ENCODE data around the gene CEBPB.
"Not testable (repeated sequence)": the region's sequence is repeated elsewhere in the genome, so short reads cannot be mapped to it uniquely, and the experiment has no call there.

CEBPB gene

DNA sequence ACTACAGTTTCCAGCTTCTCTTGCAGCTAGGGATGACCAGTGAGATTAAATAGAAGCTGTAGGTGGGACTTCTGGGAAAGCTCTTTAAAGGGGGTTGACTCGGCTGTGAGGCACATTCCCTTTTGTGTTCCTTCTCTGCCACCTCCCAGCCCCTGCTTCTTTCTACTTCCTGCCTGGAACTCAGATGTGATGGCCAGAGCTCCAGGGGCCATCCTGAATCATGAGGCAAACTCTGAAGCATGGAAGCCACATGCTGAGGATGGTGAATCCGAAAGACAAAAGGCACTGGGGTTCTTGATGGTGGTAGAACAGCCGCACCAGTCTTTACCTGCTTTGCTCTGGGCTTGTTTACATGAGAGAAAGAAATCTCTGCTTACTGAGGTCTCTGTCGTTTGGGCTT lies 9.1 kb downstream of the CEBPB start:
- H3K27me3 ChIP-seq (ENCODE audit: control insufficient read depth in 1 of 2, insufficient read depth in 2 of 2, low read length in 2 of 2), result no peaks in the 10 kb centered on the region
- H3K4me1 ChIP-seq (ENCODE audit: control insufficient read depth in 1 of 2, insufficient read depth in 2 of 2, low read length in 2 of 2), result peaks cover 1 to 3% of the 10 kb centered on the region in 2 donors
- no peaks in the 10 kb centered on the region for H3K36me3 ChIP-seq (ENCODE audit: control insufficient read depth in 1 of 2, insufficient read depth in 2 of 2, low read length in 2 of 2)
- no peak overlapping the region for H3K27ac ChIP-seq (ENCODE audit: low read depth, low read length)
- no peaks in the 10 kb centered on the region for H3K9me3 ChIP-seq (ENCODE audit: control insufficient read depth in 1 of 2, low read length in 2 of 2)
- H3K9ac ChIP-seq (ENCODE audit: low read depth in 1 of 2, low read length in 2 of 2), result no peak overlapping the region
- no peak overlapping the region for H3K4me3 ChIP-seq (ENCODE audit: low read depth in 1 of 2, low read length in 2 of 2)

DNA sequence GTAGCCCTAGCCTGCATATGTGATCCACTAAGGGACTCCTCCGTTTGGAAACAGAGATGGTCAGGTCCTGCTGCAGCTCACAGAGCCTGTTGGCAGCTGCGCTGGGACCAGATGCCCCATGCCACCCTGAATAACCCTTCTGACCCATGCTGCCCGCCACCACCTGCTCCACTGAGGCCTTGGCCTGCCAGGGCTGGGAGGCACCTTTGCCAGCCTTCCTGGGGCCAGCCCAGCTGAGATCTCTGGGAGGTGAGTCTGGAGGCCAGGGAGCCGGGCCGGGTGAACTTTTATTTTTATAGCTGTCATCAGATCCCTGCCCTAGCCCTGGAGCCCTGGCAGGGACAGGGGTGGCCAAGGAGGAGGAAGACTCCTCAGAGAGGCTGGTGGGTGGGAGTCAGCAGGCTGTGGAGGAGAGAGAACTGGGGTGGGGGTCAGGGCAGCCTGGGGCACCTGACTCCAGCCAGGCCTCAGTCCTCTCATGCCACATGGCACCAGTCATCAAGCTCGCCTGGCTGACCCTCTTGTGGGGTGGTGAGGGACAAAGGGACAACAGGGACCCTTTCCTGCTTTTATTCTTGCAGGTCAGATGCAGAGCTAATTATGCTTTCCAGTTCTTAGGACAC lies 10.0 kb downstream of the CEBPB start:
- Histone ChIP-seq H3K4me1 (ENCODE audit: control insufficient read depth in 1 of 2, insufficient read depth in 2 of 2, low read length in 2 of 2) (no peaks in the 10 kb centered on the region), H3K27me3 (ENCODE audit: control insufficient read depth in 1 of 2, insufficient read depth in 2 of 2, low read length in 2 of 2) (no peaks in the 10 kb centered on the region), H3K4me3 (ENCODE audit: low read depth in 1 of 2, low read length in 2 of 2) (no peak overlapping the region), H3K27ac (ENCODE audit: low read depth, low read length) (no peak overlapping the region), H3K36me3 (ENCODE audit: control insufficient read depth in 1 of 2, insufficient read depth in 2 of 2, low read length in 2 of 2) (no peaks in the 10 kb centered on the region), H3K9ac (ENCODE audit: low read depth in 1 of 2, low read length in 2 of 2) (no peak overlapping the region), H3K9me3 (ENCODE audit: control insufficient read depth in 1 of 2, low read length in 2 of 2) (no peaks in the 10 kb centered on the region)

DNA sequence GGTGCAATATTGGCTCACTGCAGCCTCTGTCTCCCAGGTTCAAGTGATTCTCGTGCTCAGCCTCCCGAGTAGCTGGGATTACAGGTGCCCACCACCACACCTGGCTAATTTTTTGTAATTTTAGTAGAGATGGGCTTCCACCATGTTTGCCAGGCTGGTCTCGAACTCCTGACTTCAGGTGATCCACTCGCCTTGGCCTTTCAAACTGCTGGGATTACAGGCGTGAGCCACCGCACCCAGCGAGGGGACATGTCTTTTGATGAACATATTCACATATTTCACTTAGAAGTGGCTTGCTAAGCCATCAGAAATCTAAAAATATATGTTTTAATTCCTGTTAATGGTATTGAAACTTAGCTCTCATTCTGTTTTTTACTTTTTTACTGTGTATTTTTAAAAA lies 11.1 kb downstream of the CEBPB start:
- not testable (repeated sequence) for H3K36me3 ChIP-seq (ENCODE audit: control insufficient read depth in 1 of 2, insufficient read depth in 2 of 2, low read length in 2 of 2); H3K27ac ChIP-seq (ENCODE audit: low read depth, low read length); H3K4me1 ChIP-seq (ENCODE audit: control insufficient read depth in 1 of 2, insufficient read depth in 2 of 2, low read length in 2 of 2); H3K4me3 ChIP-seq (ENCODE audit: low read depth in 1 of 2, low read length in 2 of 2); H3K27me3 ChIP-seq (ENCODE audit: control insufficient read depth in 1 of 2, insufficient read depth in 2 of 2, low read length in 2 of 2); H3K9ac ChIP-seq (ENCODE audit: low read depth in 1 of 2, low read length in 2 of 2); H3K9me3 ChIP-seq (ENCODE audit: control insufficient read depth in 1 of 2, low read length in 2 of 2)

DNA sequence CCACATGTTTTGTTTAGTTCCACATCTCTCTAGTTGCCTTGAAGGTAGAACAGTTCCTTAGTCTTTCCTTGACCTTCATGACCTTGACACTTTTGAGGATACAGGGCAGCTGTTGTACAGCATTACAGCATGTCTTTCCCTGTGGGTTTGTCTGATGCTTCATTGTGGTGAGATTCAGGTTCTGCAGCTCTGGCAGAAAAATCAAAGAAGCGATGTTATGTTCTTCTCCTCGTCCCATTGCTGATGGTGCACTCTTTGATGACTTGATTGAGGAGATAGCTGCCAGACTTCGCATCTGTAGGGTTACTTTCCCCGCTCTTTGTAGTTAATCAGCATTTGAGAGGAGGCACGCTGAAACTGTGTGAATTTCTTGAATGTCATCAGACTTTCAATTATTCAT lies 12.0 kb downstream of the CEBPB start:
- H3K9ac ChIP-seq (ENCODE audit: low read depth in 1 of 2, low read length in 2 of 2), result no peak overlapping the region
- no peak overlapping the region for H3K4me3 ChIP-seq (ENCODE audit: low read depth in 1 of 2, low read length in 2 of 2)
- no peaks in the 10 kb centered on the region for H3K27me3 ChIP-seq (ENCODE audit: control insufficient read depth in 1 of 2, insufficient read depth in 2 of 2, low read length in 2 of 2)
- H3K4me1 ChIP-seq (ENCODE audit: control insufficient read depth in 1 of 2, insufficient read depth in 2 of 2, low read length in 2 of 2), result no peaks in the 10 kb centered on the region
- H3K36me3 ChIP-seq (ENCODE audit: control insufficient read depth in 1 of 2, insufficient read depth in 2 of 2, low read length in 2 of 2), result no peaks in the 10 kb centered on the region
- no peak overlapping the region for H3K27ac ChIP-seq (ENCODE audit: low read depth, low read length)
- H3K9me3 ChIP-seq (ENCODE audit: control insufficient read depth in 1 of 2, low read length in 2 of 2), result no peaks in the 10 kb centered on the region

DNA sequence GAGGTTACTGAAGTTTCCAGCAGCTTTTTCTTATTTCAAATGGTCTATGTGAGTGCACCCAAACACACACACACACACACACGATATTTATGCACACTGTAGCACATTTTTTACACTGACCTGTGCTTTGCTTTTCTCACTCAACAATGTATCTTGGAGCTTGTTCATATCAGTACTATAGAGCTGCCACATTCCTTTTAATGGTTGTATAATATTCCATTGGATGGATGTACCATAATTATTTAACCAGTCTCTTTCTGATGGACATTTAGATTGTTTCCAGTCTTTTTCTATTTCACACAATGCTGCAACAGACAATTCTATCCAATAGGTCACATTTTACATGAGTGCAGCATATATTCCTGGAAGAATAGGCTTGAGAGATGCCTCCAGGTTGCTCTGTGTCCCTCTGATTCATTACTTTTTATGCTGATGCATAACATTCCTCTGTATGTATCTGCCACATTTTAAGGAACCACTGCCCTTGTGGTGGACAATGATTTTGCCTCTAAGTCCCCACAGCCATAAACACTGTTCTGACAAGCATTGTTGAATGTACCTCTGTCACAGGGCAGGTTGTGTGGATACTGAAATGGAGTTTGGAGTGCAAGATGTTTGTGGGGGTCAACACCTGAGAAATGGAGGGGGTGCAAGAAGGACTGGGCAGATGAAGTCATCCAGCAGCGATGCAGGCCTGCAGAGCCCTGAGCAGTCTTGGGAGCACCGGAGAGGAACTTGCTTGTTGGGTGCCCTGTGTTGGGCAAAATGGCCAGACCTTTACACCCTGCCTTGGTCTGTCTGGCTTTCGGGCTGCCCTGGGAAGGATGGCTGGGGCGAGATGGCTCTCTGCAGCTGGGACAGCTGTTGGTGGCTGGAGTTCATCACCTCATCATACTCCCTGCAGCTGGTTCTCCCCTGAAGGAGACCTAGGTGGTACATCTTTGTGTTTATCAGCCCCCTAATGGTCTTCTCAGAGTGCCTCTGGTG lies 13.6 kb downstream of the CEBPB start:
- Histone ChIP-seq H3K4me3 (ENCODE audit: low read depth in 1 of 2, low read length in 2 of 2) (no peak overlapping the region), H3K27me3 (ENCODE audit: control insufficient read depth in 1 of 2, insufficient read depth in 2 of 2, low read length in 2 of 2) (no peaks in the 10 kb centered on the region), H3K9ac (ENCODE audit: low read depth in 1 of 2, low read length in 2 of 2) (no peak overlapping the region), H3K36me3 (ENCODE audit: control insufficient read depth in 1 of 2, insufficient read depth in 2 of 2, low read length in 2 of 2) (no peaks in the 10 kb centered on the region), H3K9me3 (ENCODE audit: control insufficient read depth in 1 of 2, low read length in 2 of 2) (no peaks in the 10 kb centered on the region), H3K4me1 (ENCODE audit: control insufficient read depth in 1 of 2, insufficient read depth in 2 of 2, low read length in 2 of 2) (no peaks in the 10 kb centered on the region), H3K27ac (ENCODE audit: low read depth, low read length) (no peak overlapping the region)

DNA sequence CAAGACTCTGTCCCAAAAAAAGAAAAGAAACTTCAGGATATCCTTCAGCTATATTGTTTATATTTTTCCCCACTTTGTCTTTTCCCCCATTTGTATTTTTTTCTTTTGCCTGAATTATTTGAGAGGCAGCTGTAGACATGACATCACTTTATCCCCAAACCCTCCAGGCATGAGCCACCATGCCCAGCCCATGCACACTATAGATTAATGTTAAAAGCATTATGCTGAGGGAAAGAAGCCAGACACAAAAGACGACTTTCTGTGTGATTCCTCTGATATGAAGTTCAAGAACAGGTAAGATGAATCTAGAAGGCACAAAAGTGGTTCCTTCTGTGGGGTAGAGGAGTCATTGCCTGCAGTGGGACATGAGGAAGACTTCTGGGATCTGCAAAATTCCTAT lies 16.4 kb downstream of the CEBPB start:
- Histone ChIP-seq H3K9ac (ENCODE audit: low read depth in 1 of 2, low read length in 2 of 2) (no peak overlapping the region), H3K36me3 (ENCODE audit: control insufficient read depth in 1 of 2, insufficient read depth in 2 of 2, low read length in 2 of 2) (no peaks in the 10 kb centered on the region), H3K27ac (ENCODE audit: low read depth, low read length) (no peak overlapping the region), H3K9me3 (ENCODE audit: control insufficient read depth in 1 of 2, low read length in 2 of 2) (no peaks in the 10 kb centered on the region), H3K4me1 (ENCODE audit: control insufficient read depth in 1 of 2, insufficient read depth in 2 of 2, low read length in 2 of 2) (no peaks in the 10 kb centered on the region), H3K27me3 (ENCODE audit: control insufficient read depth in 1 of 2, insufficient read depth in 2 of 2, low read length in 2 of 2) (no peaks in the 10 kb centered on the region), H3K4me3 (ENCODE audit: low read depth in 1 of 2, low read length in 2 of 2) (no peak overlapping the region)

DNA sequence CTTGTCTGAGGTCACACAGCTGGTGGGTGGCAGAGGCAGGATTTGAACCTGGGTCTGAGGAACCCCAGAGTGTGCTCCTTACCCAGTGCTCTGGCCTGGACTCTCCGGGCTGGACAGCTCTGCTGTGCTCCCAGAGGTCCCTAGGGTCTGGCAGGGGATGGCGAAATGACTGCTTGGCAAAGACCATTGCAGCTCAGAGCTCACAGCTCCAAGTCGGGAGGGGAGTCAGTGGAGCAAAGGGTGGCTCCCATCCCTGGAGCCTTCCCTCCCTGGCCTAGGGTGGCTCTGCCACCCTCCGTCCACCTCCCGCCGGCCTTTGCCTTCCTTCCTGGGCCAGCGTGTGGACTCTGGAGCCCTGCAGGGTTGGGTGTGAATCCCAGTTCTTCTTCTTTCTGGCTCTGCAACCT lies 17.5 kb downstream of the CEBPB start:
- H3K36me3 ChIP-seq (ENCODE audit: control insufficient read depth in 1 of 2, insufficient read depth in 2 of 2, low read length in 2 of 2), result no peaks in the 10 kb centered on the region
- no peak overlapping the region for H3K27ac ChIP-seq (ENCODE audit: low read depth, low read length)
- no peak overlapping the region for H3K9ac ChIP-seq (ENCODE audit: low read depth in 1 of 2, low read length in 2 of 2)
- no peaks in the 10 kb centered on the region for H3K9me3 ChIP-seq (ENCODE audit: control insufficient read depth in 1 of 2, low read length in 2 of 2)
- H3K4me3 ChIP-seq (ENCODE audit: low read depth in 1 of 2, low read length in 2 of 2), result no peak overlapping the region
- no peaks in the 10 kb centered on the region for H3K4me1 ChIP-seq (ENCODE audit: control insufficient read depth in 1 of 2, insufficient read depth in 2 of 2, low read length in 2 of 2)
- no peaks in the 10 kb centered on the region for H3K27me3 ChIP-seq (ENCODE audit: control insufficient read depth in 1 of 2, insufficient read depth in 2 of 2, low read length in 2 of 2)

DNA sequence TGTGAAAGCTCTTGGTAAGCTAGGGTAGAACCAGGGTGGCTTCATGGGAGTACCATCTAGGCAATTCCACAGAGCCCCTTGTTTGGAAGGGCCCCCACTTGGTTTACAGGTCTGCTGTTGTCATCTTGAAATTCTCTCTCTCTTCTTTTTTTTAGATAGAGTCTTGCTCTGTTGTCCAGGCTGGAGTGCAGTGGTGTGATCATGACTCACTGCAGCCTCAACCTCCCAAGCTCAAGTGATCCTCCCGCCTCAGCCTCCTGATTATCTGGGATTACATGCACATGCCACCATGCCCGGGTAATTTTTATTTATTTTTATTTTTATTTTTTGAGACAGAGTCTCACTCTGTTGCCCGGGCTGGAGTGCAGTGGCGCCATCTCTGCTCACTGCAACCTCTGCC lies 18.2 kb downstream of the CEBPB start:
- not testable (repeated sequence) for H3K27me3 ChIP-seq (ENCODE audit: control insufficient read depth in 1 of 2, insufficient read depth in 2 of 2, low read length in 2 of 2); H3K36me3 ChIP-seq (ENCODE audit: control insufficient read depth in 1 of 2, insufficient read depth in 2 of 2, low read length in 2 of 2); H3K27ac ChIP-seq (ENCODE audit: low read depth, low read length); H3K4me3 ChIP-seq (ENCODE audit: low read depth in 1 of 2, low read length in 2 of 2); H3K9me3 ChIP-seq (ENCODE audit: control insufficient read depth in 1 of 2, low read length in 2 of 2); H3K4me1 ChIP-seq (ENCODE audit: control insufficient read depth in 1 of 2, insufficient read depth in 2 of 2, low read length in 2 of 2); H3K9ac ChIP-seq (ENCODE audit: low read depth in 1 of 2, low read length in 2 of 2)

DNA sequence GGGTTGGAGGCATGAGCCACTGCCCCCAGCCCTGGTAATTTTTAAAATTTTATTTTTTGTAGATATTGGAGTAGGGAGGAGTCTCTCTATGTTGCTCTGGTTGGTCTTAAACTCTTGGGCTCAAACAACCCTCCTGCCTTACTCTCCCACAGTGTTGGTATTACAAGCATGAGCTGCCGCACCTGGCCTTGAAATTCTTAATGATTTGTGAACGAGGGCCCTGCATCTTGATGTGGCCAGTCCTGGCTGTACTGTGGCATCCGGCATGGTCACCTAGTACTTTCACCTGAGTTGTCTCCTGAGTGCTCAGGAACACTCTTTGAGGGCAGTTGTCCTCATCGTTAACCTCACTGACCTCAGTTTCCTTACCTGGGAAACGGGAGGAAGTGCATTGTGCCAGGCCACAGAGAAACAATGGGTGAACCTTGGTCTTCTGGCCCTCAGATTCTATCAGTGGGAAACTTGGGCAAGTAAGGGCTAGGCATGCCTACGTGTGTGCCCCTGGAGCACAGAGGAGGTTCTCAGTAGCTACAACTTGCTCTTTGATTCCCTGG lies 19.5 kb downstream of the CEBPB start:
- Histone ChIP-seq H3K27ac (ENCODE audit: low read depth, low read length) (no peak overlapping the region), H3K9me3 (ENCODE audit: control insufficient read depth in 1 of 2, low read length in 2 of 2) (no peaks in the 10 kb centered on the region), H3K27me3 (ENCODE audit: control insufficient read depth in 1 of 2, insufficient read depth in 2 of 2, low read length in 2 of 2) (no peaks in the 10 kb centered on the region), H3K36me3 (ENCODE audit: control insufficient read depth in 1 of 2, insufficient read depth in 2 of 2, low read length in 2 of 2) (no peaks in the 10 kb centered on the region), H3K4me3 (ENCODE audit: low read depth in 1 of 2, low read length in 2 of 2) (no peak overlapping the region), H3K9ac (ENCODE audit: low read depth in 1 of 2, low read length in 2 of 2) (no peak overlapping the region), H3K4me1 (ENCODE audit: control insufficient read depth in 1 of 2, insufficient read depth in 2 of 2, low read length in 2 of 2) (no peaks in the 10 kb centered on the region)

DNA sequence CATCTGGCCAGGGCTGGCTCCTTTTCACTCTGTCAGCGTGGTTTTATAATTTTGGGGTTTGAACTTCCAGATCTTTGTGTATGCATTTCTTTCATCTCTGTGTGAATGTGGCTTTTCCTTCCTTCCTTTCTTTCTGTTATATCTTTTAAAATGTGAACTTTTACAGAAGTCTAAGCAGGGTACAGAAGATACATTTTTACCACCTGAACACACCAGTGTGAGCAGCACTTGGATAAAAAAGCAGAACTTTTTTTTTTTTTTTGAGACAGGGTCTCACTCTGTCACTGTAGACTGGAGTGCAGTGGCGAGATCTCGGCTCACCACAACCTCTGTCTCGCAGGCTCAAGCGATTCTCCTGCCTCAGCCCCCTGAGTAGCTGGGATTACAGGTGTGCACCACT lies 20.5 kb downstream of the CEBPB start:
- no peaks in the 10 kb centered on the region for H3K36me3 ChIP-seq (ENCODE audit: control insufficient read depth in 1 of 2, insufficient read depth in 2 of 2, low read length in 2 of 2)
- no peak overlapping the region for H3K27ac ChIP-seq (ENCODE audit: low read depth, low read length)
- no peaks in the 10 kb centered on the region for H3K9me3 ChIP-seq (ENCODE audit: control insufficient read depth in 1 of 2, low read length in 2 of 2)
- H3K4me3 ChIP-seq (ENCODE audit: low read depth in 1 of 2, low read length in 2 of 2), result no peak overlapping the region
- H3K9ac ChIP-seq (ENCODE audit: low read depth in 1 of 2, low read length in 2 of 2), result no peak overlapping the region
- no peaks in the 10 kb centered on the region for H3K4me1 ChIP-seq (ENCODE audit: control insufficient read depth in 1 of 2, insufficient read depth in 2 of 2, low read length in 2 of 2)
- no peaks in the 10 kb centered on the region for H3K27me3 ChIP-seq (ENCODE audit: control insufficient read depth in 1 of 2, insufficient read depth in 2 of 2, low read length in 2 of 2)

Measured in duodenal mucosa (tissue), 2 donors.